Psoas muscle (tissue), 8 donors: ENCODE results near the gene EEF2K. TPM values are rescaled to one million over a fixed set of nuclear protein-coding genes. Genes with fewer than 3 reads are reported as not detected.

Experiments used
- ATAC-seq, 4 donors: fragments of 200-7000 bp; cut with Tn5 transposase; one replicate each; pipeline ENCODE4 v1.9.1; 2020; ENCODE audit warnings: moderate library complexity in 3 of 4, mild to moderate bottlenecking in 2 of 4
- DNase-seq, 2 donors: peaks; one replicate each; pipeline ENCODE4 v3.0.0-alpha.2; 2020
- H3K27ac ChIP-seq: fragments of 200-600 bp; one replicate; pipeline ENCODE4 v1.8.0; 2022
- H3K27me3 ChIP-seq, 3 donors: fragments of 200-600 bp in 1 of 3; one replicate each; pipeline versions ENCODE4 v1.6.1 to v1.8.0; 2013 to 2022; ENCODE audit warnings: low read length in 2 of 3, mild to moderate bottlenecking in 2 of 3, moderate library complexity in 1 of 3; ENCODE audit not compliant: insufficient read depth in 3 of 3
- H3K36me3 ChIP-seq, 2 donors: fragments of 200-600 bp in 1 of 2; one replicate each; pipeline versions ENCODE4 v1.6.1 to v1.8.0; 2013 to 2022; ENCODE audit warnings: low read depth in 1 of 2, mild to moderate bottlenecking in 1 of 2, moderate library complexity in 1 of 2; ENCODE audit not compliant: insufficient read depth in 1 of 2
- H3K4me1 ChIP-seq: fragments of 200-600 bp; one replicate; pipeline ENCODE4 v1.8.0; 2022
- H3K4me3 ChIP-seq: fragments of 200-600 bp; one replicate; pipeline ENCODE4 v1.8.0; 2022; ENCODE audit warnings: mild to moderate bottlenecking
- H3K9me3 ChIP-seq: fragments of 200-600 bp; one replicate; pipeline ENCODE4 v1.8.0; 2022
- CTCF ChIP-seq: fragments of 200-600 bp; IDR thresholded peaks from one replicate; pipeline ENCODE4 v1.8.0; 2022; ENCODE audit warnings: antibody characterized with exemption
- whole genome bisulfite sequencing, 3 donors: extraction: QIAGEN DNeasy Blood & Tissue Kit; methylation state at CpG; one replicate each; pipeline versions ENCODE4 v1.1.6 to v1.1.7; 2013; 5-methylcytosine and 5-hydroxymethylcytosine counted together
- intact Hi-C, 2 donors: fragments of 100-400 bp; cut with DNase I; formaldehyde crosslinking; loops; one replicate each; pipeline versions ENCODE4 v1.11.0 to v1.14.2; 2022
- polyA plus RNA-seq, 3 donors: library from polyadenylated mRNA; stranded (reverse); fragments of 200-250 nt; gene quantifications; one replicate each; pipeline ENCODE4 v1.2.3, GENCODE V29; 2013
- total RNA-seq, 4 donors: library from RNA; stranded (reverse); fragmentation: NEBNext Ultra II Directional in 2 of 4; extraction: Animal tissue kit (Norgen Biotek cat#: 25700) in 2 of 4; gene quantifications; one replicate each; pipeline versions ENCODE4 v1.2.1 to v1.2.4, GENCODE V29; 2021 to 2023
- donor health status: healthy with polysubstance abuse.
- donor health status: DM: no; HTN: no; CAD: no; lungs with moderate emphysema.
- donor health status: Bipolar disorder and iron deficiency.
- donor health status: healthy.
- donor health status: DM: yes; HTN: yes; CAD: no.
- donor health status: DM: no; HTN: no; CAD: no.
- donor health status: DM: no; HTN: no; CAD: no.
- donor health status: DM: yes; HTN: yes; CAD: no.

EEF2K gene
- total and polyA plus RNA-seq, 7 donors: 13.0 to 47.0 (median 29.4) TPM

GRCh38 chr16:22232277-22233036, 26.4 kb downstream of the EEF2K start:
- no peak for TF ChIP-seq CTCF
- ATAC-seq (peak; percentile 44 to 80 (median 70)), DNase-seq (no peak)
- H3K27ac ChIP-seq: peak overlapping the region; percentile 38
- no peak overlapping the region for H3K4me3 ChIP-seq
- peaks cover 2 to 52% of the 10 kb centered on the region in 2 donors for H3K36me3 ChIP-seq
- H3K4me1 ChIP-seq: no peaks in the 10 kb centered on the region
- intact Hi-C loops: no loop called here
- no peaks in the 10 kb centered on the region for H3K27me3 ChIP-seq
- no peaks in the 10 kb centered on the region for H3K9me3 ChIP-seq
- WGBS, 3 donors: 59 to 77% (median 66%) methylated on average over 14 of the region's 14 CpGs

- H3K4me1 ChIP-seq: no peaks in the 10 kb centered on the region
- no peak overlapping the region for H3K4me3 ChIP-seq
- intact Hi-C loops: no loop called here
- no peak for ATAC-seq
- TF ChIP-seq CTCF: no peak
- H3K27ac ChIP-seq: peak overlapping the region; percentile 38
- no peaks in the 10 kb centered on the region for H3K9me3 ChIP-seq
- H3K27me3 ChIP-seq: no peaks in the 10 kb centered on the region
- 58 to 67% (median 58%) methylated on average over 6 of the region's 6 CpGs for whole genome bisulfite sequencing, 3 donors
- no peak for DNase-seq
- H3K36me3 ChIP-seq: peaks cover 2 to 52% of the 10 kb centered on the region in 2 donors
These were observed 26.9 kb downstream of the EEF2K start for GRCh38 chr16:22233037-22233372.

- Histone ChIP-seq H3K27ac (peak overlapping the region; percentile 17), H3K9me3 (no peaks in the 10 kb centered on the region), H3K4me1 (peaks cover 17% of the 10 kb centered on the region), H3K4me3 (no peak overlapping the region), H3K36me3 (peaks cover 2 to 28% of the 10 kb centered on the region in 2 donors), H3K27me3 (no peaks in the 10 kb centered on the region)
- TF ChIP-seq CTCF: no peak
- ATAC-seq: peak in 3 of 4 donors; percentile 32 to 66 (median 55)
- DNase-seq: no peak
- intact Hi-C loops: no loop called here
- 62 to 82% (median 68%) methylated on average over 9 of the region's 9 CpGs for WGBS, 3 donors
These were observed 30.0 kb downstream of the EEF2K start for GRCh38 chr16:22235839-22236745.

GRCh38 chr16:22239131-22239805, 33.2 kb downstream of the EEF2K start:
- Histone ChIP-seq H3K4me1 (peaks cover 17% of the 10 kb centered on the region), H3K27me3 (no peaks in the 10 kb centered on the region), H3K9me3 (no peaks in the 10 kb centered on the region), H3K4me3 (no peak overlapping the region), H3K27ac (peak overlapping the region; percentile 41), H3K36me3 (peaks cover 0 to 21% of the 10 kb centered on the region in 2 donors)
- WGBS, 3 donors: 42 to 71% (median 44%) methylated on average over 14 of the region's 14 CpGs
- DNase-seq (no peak), ATAC-seq (peak in 3 of 4 donors; percentile 16 to 37 (median 25))
- TF ChIP-seq CTCF: no peak
- intact Hi-C loops: no loop called here
